ENCODE data around the gene MAP7.

DNA sequence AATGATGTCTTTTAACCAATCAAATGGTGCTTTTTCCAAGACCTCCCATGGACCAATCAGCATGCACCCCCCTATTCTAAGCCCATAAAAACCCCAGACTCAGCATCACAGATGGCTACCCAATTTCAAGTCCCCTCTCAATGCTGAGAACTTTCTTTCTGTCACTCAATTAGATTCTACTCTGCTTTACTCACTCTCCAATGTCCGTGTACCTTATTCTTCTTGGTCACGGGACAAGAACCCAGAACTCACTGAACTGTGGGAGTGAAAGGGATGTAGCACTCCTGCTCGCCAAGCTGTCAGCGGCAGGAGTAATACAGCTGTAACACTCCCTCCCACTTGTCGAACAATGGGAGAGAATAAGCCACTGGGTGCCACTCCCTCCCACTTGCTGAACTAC, 20.8 kb upstream of the MAP7 start:
- no peak for TF ChIP-seq CTCF (IDR thresholded peaks at IDR 0.05)
- TF ChIP-seq POLR2A (IDR thresholded peaks at IDR 0.05), result no peak
